Middle frontal gyrus (tissue), 1 donor: ENCODE results near the gene ENO1.

Experiments used
- DNase-seq: peaks from one replicate; pipeline ENCODE4 v3.0.0-alpha.2; 2015; ENCODE audit warnings: low spot score; ENCODE audit errors: extremely low spot score

ENO1 gene

DNA sequence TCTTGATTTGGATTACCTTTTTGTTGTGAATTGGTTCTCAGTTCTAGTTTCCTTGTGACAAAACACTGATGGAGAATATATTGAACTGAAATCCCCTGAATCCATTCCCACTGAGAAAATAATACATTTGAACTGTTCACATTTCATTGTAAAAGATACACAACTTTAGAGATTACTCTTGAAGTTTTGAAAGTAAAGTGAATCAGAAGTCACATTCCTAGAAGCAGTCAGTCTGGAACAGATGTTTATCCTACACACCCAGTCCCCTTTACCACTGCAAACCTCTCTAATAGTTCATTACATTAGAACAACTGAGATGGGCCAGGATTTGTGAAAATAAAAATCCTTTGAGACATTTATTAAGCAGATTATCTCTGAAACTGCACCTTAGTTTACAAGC is 64.5 kb downstream of the ENO1 start:
- no peak for DNase-seq

DNA sequence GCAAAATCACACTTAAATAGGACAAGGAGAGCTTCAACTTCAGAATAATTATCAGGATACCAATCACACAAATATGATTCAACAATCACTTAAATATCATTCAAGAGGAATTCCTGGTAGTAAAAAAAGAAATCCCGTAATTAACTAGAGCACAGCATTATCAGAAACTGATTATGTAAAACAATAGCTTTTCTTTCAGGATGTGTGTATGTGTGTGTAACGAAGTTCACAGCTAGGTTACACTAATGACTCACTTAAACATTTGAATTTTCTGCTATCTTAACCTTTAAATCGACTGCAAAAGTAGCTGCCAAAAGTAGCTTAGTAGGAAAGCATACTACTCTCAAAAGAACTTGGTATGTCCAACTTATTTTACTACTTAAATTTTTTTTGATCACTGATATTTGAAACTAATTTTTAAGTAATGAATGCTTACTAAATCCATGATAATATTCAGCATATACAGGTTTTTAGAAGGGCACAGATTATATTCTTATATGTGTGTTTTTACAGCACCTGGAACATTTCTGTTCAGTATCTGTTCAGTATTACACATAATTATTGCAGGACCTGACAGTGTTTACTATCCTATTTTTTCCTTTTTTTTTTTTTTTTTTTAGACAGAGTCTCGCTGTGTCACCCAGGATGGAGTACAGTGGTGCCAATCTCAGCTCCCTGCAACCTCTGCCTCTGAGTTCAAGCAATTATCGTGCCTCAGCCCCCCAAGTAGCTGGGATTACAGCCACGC is 65.3 kb downstream of the ENO1 start:
- no peak for DNase-seq

DNA sequence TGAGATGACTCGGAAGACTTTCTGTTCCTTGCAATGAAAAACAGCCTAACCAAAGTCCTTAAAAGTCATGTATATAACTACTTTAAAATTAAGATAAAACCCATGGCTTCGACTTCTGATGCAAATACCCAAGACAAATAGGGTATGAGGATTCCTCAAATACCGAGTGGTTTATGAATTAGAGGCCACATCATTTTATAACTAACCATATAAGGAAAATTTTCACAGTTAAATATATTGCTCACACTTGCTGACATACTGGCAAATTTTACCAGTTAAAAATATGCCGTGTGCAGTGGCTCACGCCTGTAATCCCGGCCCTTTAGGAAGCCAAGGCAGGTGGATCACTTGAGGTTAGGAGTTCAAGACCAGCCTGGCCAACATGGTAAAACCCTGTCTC is 66.4 kb downstream of the ENO1 start:
- DNase-seq = no peak
